ENCODE results near the gene ATP5F1B.

Gene ATP5F1B

DNA sequence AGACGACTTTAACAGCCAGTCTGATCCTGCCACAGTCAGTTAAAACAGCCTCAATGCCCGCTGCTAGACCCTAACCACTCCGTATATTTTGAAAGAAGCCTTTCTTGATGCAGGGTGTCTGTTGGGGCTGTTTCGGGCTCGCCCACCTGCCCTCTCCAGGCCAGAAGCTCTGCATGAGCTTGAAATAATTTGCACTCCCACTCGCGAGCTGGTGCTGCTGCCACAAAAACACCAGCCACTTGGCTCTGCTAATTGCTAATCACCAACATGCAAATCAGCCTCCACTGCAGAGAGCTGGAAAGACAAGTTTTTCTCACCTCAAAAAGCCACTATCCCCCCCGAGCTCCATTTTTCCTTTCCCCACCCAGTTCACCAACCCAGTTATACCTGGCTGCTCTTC, 31.2 kb downstream of the ATP5F1B start:
- DNase-seq: no peak

DNA sequence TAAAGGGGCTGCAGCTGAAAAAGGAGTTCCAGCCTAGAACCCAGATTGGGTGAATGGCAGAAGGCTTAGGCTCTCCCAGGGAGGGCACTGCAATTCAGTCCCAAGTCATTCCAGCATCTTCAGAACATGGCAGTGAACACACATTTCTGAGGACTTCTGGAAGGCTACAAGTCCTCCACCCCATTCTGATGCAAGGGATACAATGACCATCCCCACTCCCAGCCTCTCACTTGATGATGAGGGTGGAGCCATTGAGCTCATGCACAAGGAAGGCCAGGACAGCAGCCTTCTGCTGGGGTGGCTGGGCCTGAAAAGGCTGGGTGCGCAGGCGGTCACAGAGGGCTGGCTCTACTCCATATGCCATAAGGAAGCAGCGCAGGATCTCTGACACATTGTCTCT, 41.4 kb downstream of the ATP5F1B start:
- no peak for DNase-seq

GRCh38 chr12:56602239-56602638, 43.5 kb downstream of the ATP5F1B start:
- no peak for DNase-seq

GRCh38 chr12:56601503-56601902, 44.3 kb downstream of the ATP5F1B start:
- no peak for DNase-seq

DNA sequence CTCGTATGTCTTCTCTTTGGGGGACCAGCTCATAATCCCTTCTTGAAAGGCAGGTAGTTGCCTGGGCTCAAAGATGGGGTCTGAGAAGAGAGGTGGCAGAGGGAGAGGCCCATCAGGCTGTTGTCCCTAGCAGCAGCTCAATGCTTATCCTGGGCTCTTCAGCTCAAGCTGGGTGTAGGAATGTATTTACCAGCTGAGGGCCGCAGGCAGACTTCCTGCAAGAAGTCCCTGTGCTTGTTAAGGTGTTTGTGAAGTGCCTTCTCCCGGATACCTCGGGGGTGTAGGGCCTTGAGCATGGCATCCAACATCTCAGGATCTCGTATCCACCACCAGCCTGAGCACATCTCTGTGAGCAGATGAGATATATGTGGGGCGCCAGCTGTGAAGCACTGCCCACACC, 45.0 kb downstream of the ATP5F1B start:
- DNase-seq: no peak

GRCh38 chr12:56599797-56600196, 46.0 kb downstream of the ATP5F1B start:
- DNase-seq: no peak

- no peak for DNase-seq
Observed at GRCh38 chr12:56599041-56599440, 46.7 kb downstream of the ATP5F1B start.

DNA sequence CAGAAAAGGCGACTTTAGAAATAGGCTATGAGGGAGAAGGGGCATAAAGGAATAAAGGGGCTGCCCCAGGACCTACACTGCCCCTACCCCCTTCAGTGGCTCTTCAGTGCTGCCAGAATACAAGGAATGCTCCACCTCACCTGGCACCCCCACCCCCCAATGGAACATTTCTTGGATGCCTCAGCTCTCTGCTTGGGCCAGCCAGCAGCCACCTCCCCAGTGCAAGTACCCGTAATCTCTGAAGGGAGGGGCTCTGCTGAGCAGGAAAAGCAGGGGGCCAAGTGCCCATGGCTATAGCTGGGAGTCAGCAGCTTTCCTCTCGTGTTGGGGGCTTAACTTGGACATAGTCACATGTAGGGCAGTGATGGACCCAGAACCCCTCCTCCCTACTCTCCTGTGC, 49.0 kb downstream of the ATP5F1B start:
- no peak for DNase-seq

DNA sequence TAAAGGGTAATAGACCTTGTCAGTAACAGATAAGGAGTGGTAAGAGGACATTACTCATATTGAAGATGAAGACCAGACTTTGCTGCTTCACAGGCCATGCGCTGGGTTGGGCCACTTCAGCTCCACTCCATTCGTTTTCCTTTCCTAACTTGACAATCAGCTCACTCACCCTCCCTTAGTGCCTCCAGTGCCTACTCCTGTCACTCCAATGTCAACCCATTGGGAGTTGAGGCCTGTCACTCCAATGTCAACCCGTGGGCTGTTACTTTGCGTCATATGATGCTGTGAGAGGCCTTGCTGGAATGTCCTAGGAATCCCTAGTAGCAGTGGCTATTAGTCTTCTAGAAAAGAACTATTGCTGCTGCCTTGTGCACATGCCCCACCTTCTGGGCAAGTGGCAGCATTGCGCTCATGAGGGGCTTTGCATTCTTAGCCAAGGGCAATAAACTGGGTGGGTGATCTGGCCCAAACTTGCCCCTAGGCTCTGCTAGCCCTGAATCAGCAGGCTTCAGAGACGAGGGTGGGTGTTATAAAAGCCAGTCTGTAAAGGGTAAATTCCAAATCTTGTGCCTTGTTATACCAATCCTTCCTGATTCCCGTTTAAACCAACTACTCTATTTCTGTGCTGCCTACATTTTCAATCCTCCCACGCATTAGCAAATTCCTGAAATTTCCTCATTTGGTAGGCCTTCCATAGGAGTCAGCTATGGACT, 51.7 kb downstream of the ATP5F1B start:
- DNase-seq: peak; percentile 13

DNA sequence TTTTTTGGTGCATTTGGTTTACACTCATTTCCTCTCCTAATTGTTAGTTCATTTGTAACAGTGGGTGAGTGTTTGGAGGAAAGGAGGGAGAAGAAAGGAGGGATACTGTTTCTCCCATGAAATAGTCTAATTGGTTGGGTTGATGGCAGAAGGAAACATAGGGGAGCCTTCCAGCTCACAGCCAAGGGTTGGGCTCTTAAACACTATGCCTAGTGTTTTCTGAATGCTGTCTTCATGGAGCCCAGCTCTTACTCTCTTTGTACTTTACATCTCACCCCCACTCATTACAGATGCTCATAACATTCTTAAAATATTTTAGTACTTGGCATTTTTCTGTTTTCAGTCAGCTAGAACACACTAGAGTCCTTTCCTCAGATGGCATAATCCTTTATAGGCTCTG, 53.8 kb downstream of the ATP5F1B start:
- no peak for DNase-seq

DNA sequence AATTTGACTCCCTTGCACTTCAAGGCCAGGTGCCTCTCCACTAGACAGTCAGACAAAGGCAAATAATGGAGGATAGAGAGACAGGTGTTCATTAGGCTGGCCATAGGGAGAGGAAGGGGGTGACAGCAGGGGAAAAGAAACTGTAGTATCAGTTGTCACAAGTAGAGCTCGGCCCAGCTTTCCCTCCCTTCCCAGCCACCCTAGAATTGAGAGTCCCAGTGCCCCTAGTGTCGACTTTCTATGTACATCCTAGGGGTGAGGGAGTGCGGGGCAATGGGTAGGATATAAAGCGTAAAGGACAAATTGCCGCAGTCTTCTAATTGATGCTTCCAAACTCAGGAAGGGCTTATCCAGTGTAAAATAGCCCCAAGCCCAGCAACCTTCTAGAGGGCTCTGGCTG, 54.7 kb downstream of the ATP5F1B start:
- DNase-seq: no peak

GRCh38 chr12:56590237-56590830, 55.5 kb downstream of the ATP5F1B start:
- peak; percentile 0 for DNase-seq

GRCh38 chr12:56589783-56590182, 56.0 kb downstream of the ATP5F1B start:
- DNase-seq: no peak

All from NCI-H446 treated with DMSO at 0.1 percent for 48 hours (cell line).